ENCODE results near the gene ZNF107. TPM values are rescaled to one million over a fixed set of nuclear protein-coding genes. Genes with fewer than 3 reads are reported as not detected.

ZNF107 gene
- total and polyA plus RNA-seq, 2 donors (not counting 3 experiments of a cell fraction or from before 2014, with no cell fraction given), result 0.77 to 5.8 TPM

DNA sequence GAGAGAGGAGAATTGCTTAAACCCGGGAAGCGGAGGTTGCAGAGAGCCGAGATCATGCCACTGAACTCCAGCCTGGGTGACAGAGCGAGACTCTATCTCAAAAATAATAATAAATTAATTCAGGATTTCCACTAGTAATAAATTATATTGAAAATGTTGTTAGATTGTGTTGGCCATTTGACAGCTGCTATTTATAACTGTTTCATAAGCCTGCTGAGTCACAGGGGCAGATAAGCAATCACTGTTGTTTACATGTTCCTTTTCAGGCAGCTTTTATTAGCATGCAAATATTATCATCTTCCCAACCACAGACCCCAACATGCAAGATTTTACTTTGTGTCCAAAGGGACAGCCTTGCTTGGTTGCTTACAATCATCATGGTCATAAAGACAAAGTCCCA lies 78.7 kb downstream of the ZNF107 start:
- Histone ChIP-seq H2AFZ (ENCODE audit: low read depth, low read length) (no peak overlapping the region), H3K4me2 (ENCODE audit: insufficient read depth, low read length) (no peak overlapping the region), H3K9me1 (replicated peaks; ENCODE audit: control insufficient read depth, extremely low read depth, insufficient read depth, low read length) (no peaks in the 10 kb centered on the region), H3K9ac (replicated peaks; ENCODE audit: extremely low read depth, insufficient read depth, low read length) (no peak overlapping the region), H3K27me3 (ENCODE audit: control insufficient read depth in 2 of 2, insufficient read depth in 2 of 2, low read length in 2 of 2) (no peaks in the 10 kb centered on the region), H3K36me3 (ENCODE audit: control insufficient read depth in 2 of 2, extremely low read depth in 1 of 2, insufficient read depth in 2 of 2, low read length in 2 of 2) (no peaks in the 10 kb centered on the region), H3K4me3 (replicated peaks in 1 of 3; ENCODE audit: insufficient read depth in 1 of 3, low read depth in 1 of 3, low read length in 3 of 3) (no peak overlapping the region), H4K20me1 (replicated peaks; ENCODE audit: control insufficient read depth, extremely low read depth, insufficient read depth, low read length) (no peaks in the 10 kb centered on the region), H3K27ac (ENCODE audit: insufficient read depth, low read depth, low read length) (no peak overlapping the region), H3K4me1 (ENCODE audit: control insufficient read depth, extremely low read depth, insufficient read depth, low read length) (no peaks in the 10 kb centered on the region), H3K9me3 (replicated peaks; ENCODE audit: control insufficient read depth, insufficient read depth, low read length) (no peaks in the 10 kb centered on the region), H3K79me2 (ENCODE audit: control insufficient read depth, insufficient read depth, low read length) (no peaks in the 10 kb centered on the region)
- no TSS peak for BruUV-seq (replicated peaks)
- DNase-seq (ENCODE audit: low read depth, low spot score) (no peak), FAIRE-seq (no peak)
- POLR2A ChIA-PET, result interaction anchor here (0.6 kb wide), 1 partner anchor 174 kb away, joined by 3 read pairs; no protein-coding TSS in a partner anchor
- TF ChIP-seq, protein P1, sequence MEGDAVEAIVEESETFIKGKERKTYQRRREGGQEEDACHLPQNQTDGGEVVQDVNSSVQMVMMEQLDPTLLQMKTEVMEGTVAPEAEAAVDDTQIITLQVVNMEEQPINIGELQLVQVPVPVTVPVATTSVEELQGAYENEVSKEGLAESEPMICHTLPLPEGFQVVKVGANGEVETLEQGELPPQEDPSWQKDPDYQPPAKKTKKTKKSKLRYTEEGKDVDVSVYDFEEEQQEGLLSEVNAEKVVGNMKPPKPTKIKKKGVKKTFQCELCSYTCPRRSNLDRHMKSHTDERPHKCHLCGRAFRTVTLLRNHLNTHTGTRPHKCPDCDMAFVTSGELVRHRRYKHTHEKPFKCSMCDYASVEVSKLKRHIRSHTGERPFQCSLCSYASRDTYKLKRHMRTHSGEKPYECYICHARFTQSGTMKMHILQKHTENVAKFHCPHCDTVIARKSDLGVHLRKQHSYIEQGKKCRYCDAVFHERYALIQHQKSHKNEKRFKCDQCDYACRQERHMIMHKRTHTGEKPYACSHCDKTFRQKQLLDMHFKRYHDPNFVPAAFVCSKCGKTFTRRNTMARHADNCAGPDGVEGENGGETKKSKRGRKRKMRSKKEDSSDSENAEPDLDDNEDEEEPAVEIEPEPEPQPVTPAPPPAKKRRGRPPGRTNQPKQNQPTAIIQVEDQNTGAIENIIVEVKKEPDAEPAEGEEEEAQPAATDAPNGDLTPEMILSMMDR (IDR thresholded peaks at IDR 0.05; ENCODE audit: extremely low read depth in 1 of 2, insufficient read depth in 1 of 2, low read depth in 1 of 2, low read length in 2 of 2), result no peak
- TF ChIP-seq FOS (IDR thresholded peaks at IDR 0.05; ENCODE audit: borderline replicate concordance, insufficient read depth, low read length) (no peak), EZH2 (IDR thresholded peaks at IDR 0.05; ENCODE audit: borderline replicate concordance, low read depth, low read length, severe bottlenecking) (no peak), POLR2A (IDR thresholded peaks at IDR 0.05; ENCODE audit: low read depth, low read length) (no peak), POLR2AphosphoS5 (IDR thresholded peaks at IDR 0.05; ENCODE audit: insufficient read depth, low read depth, low read length) (no peak), GATA2 (IDR thresholded peaks at IDR 0.05; ENCODE audit: insufficient read depth, insufficient read length, low read depth, low read length) (no peak), JUN (IDR thresholded peaks at IDR 0.05; ENCODE audit: borderline replicate concordance, insufficient read depth, insufficient read length, low read depth) (no peak), MYC (IDR thresholded peaks at IDR 0.05; ENCODE audit: low read depth, low read length) (no peak)
- TF ChIP-seq, protein P2, sequence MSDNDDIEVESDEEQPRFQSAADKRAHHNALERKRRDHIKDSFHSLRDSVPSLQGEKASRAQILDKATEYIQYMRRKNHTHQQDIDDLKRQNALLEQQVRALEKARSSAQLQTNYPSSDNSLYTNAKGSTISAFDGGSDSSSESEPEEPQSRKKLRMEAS (IDR thresholded peaks at IDR 0.05; ENCODE audit: insufficient read depth, insufficient read length), result no peak
- CTCF ChIA-PET, result no interaction called here
- dilution Hi-C loops (cut with MboI; ENCODE audit: extremely low pct_ligation_motif_present, low sequenced_read_pairs) (no loop called here), intact Hi-C loops (cut with micrococcal nuclease) (no loop called here)
